Retinal pigment epithelial cell (primary cell): Measurements from ENCODE around the gene KAT14.
A peak's percentile ranks its signal among the peaks of the same experiment; 100 is the strongest.
"Not testable (repeated sequence)": the region's sequence is repeated elsewhere in the genome, so short reads cannot be mapped to it uniquely, and the experiment has no call there.

Source experiments
- DNase-seq: peaks from one replicate; pipeline ENCODE4 v3.0.0-alpha.2; 2010; ENCODE audit warnings: low read depth
- H3K4me3 ChIP-seq: 2 replicates; pipeline ENCODE4 v1.5.1; 2011; ENCODE audit warnings: mild to moderate bottlenecking, low read length, control low read depth, moderate library complexity
- CTCF ChIP-seq: conservative IDR thresholded peaks from 2 replicates; pipeline ENCODE4 v1.5.1; 2011; ENCODE audit warnings: low read depth, low read length, control low read depth, inconsistent platforms

KAT14 gene

GRCh38 chr20:18180815-18181214 is 43.2 kb downstream of the KAT14 start:
- TF ChIP-seq CTCF: no peak

GRCh38 chr20:18187020-18187419 is 49.4 kb downstream of the KAT14 start:
- TF ChIP-seq CTCF: no peak
- no peak for DNase-seq
- no peak overlapping the region for H3K4me3 ChIP-seq

More at GRCh38 chr20:18180815-18181214, 43.2 kb downstream of the KAT14 start:
- no peak for DNase-seq
- no peak overlapping the region for H3K4me3 ChIP-seq

- DNase-seq: no peak
- no peak overlapping the region for H3K4me3 ChIP-seq
- TF ChIP-seq CTCF: no peak
Measured at GRCh38 chr20:18188434-18188833, 50.8 kb downstream of the KAT14 start.

- no peak for TF ChIP-seq CTCF
- H3K4me3 ChIP-seq: no peak overlapping the region
- DNase-seq: peak; percentile 1
Measured at GRCh38 chr20:18190338-18191233, 52.9 kb downstream of the KAT14 start.

GRCh38 chr20:18191306-18191705 is 53.6 kb downstream of the KAT14 start:
- no peak overlapping the region for H3K4me3 ChIP-seq
- no peak for DNase-seq
- TF ChIP-seq CTCF: no peak

GRCh38 chr20:18194461-18194860 is 56.8 kb downstream of the KAT14 start:
- DNase-seq, H3K4me3 ChIP-seq: not testable (repeated sequence)

- no peak overlapping the region for H3K4me3 ChIP-seq
- no peak for DNase-seq
- TF ChIP-seq CTCF: no peak
Measured at GRCh38 chr20:18195931-18196330, 58.3 kb downstream of the KAT14 start.
